ENCODE data around the gene ICAM5.

DNA sequence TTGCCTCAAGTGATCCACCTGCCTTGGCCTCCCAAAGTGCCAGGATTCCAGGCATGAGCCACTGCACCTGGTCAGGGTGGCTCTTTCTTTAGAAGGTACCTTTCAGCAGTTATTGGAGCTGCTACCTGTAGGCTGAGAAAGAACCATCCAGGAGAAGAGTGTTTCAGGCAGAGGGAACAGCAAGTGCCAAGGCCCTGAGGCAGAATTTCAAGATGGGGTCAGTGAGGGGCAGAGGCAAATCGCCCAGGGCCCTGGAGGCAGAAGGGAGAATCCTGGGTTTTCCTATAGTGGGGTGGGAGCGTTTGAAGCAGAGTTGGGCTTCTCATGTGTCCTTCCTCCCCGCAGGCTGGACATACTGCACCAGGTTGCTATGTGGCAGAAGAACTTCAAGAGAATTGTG lies 35.5 kb upstream of the ICAM5 start:
- no peak for TF ChIP-seq GATA2 (IDR thresholded peaks at IDR 0.05; ENCODE audit: low read depth, low read length)
- TF ChIP-seq GATA3 (IDR thresholded peaks at IDR 0.05; ENCODE audit: low read depth, low read length) = no peak
